ENCODE results near the gene EIF3I. TPM values are rescaled to one million over a fixed set of nuclear protein-coding genes. Genes with fewer than 3 reads are reported as not detected.

Gene EIF3I
- total RNA-seq, 1 donor from 2014 or later, result 69.2 TPM

DNA sequence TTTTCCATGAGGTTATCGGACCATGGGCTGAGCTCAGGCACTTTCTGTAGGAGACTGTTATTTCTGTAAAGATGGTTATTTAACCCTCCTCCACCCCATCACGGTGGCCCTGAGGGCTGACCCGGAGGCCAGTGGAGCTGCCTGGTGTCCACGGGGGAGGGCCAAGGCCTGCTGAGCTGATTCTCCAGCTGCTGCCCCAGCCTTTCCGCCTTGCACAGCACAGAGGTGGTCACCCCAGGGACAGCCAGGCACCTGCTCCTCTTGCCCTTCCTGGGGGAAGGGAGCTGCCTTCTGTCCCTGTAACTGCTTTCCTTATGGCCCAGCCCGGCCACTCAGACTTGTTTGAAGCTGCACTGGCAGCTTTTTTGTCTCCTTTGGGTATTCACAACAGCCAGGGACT, 24.4 kb upstream of the EIF3I start:
- DNase-seq (ENCODE audit: low spot score), result no peak
- no peak for ATAC-seq

GRCh38 chr1:32198237-32199042, 23.8 kb upstream of the EIF3I start:
- ATAC-seq (no peak), DNase-seq (ENCODE audit: low spot score) (no peak)

DNA sequence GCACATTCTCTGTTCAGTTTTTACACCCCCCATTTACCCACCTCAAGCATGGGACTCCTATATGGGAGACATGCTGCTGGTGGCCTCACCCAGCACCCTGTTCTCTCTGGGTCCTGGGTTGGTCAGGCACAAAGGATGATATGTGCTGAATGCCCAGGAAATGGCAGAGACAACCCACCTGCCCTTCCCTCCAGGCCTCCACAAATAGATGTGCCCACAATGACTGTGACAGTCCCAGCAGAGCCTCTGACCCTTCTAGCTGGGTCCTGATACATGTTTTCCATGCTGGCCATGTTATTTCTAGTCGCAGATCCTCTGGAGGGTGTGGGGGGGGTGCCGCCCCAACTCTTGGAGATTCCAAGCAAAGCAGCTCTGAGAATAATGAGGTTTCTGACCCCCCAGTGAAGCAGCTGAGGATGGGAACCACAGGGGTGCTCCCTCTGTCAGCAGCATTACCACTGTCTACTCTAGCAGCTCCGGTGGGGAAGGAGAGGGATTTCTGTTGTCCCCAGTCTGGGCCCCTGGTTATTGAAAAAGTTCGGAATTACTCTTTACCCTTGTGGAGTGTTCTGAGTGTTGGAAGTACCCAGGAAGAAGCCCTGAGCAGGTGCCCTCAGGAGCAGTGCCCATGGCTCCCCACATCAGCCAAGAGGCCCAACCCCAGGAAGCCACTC, 23.0 kb upstream of the EIF3I start:
- DNase-seq (ENCODE audit: low spot score), result no peak
- no peak for ATAC-seq

DNA sequence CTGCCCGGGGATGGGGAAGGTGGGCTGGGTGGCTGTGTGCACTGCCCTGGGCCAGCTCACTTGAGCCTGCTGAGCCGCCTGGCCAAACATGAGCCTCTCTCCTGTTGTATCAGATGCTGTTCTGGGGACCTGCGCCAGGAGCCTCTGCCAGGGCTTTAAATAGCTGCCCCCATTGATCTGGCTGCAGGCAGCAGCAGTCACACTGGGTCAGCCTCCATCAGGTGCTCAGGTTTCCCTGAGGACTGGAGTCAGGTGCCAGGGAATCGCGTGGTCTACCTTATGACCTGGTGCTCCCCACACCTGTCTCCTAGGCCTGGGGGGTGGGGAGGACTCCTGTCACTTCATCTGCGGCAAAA, 22.5 kb upstream of the EIF3I start:
- peak; percentile 80 for DNase-seq (ENCODE audit: low spot score)
- peak; percentile 85 for ATAC-seq

- ATAC-seq (peak; percentile 45), DNase-seq (ENCODE audit: low spot score) (peak; percentile 56)
Observed at GRCh38 chr1:32200226-32201010, 21.8 kb upstream of the EIF3I start, which contains the start of gene CCDC28B. TSS of gene CCDC28B (plus strand) at chr1:32200595. CDS start at chr1:32201936, 1,341 bp downstream.

GRCh38 chr1:32201011-32201855, 21.0 kb upstream of the EIF3I start:
- DNase-seq (ENCODE audit: low spot score) (no peak), ATAC-seq (no peak)

DNA sequence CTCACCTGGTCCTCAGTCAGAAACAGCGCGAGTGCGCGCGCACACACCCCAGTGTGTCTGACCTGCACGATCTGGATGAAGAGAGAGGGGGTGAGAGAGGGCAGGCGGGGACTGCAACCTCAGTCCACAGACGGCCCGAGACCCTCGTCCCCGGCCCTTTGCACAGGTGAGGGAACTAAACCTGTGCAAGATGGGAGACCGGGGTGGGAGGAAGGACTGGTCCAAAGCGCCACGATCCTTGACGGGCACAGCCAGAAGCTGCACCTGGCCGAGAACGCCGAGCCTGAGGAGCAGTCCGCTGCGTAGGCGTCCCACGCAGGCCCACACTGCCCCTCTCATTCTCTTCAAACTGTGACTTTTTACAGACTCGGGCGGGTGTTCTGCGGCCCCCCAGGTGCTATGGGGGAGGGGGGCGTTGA, 17.3 kb upstream of the EIF3I start:
- ATAC-seq, result peak; percentile 26
- DNase-seq (ENCODE audit: low spot score), result no peak

- peak; percentile 91 for ATAC-seq
Observed at GRCh38 chr1:32205401-32206370, 16.5 kb upstream of the EIF3I start, which contains the start of gene IQCC. TSS of gene IQCC (plus strand) at chr1:32205671. CDS start at chr1:32205682, 11 bp downstream.

GRCh38 chr1:32208469-32208868, 13.7 kb upstream of the EIF3I start:
- no peak for ATAC-seq
- no peak for DNase-seq (ENCODE audit: low spot score)

More at GRCh38 chr1:32205401-32206370, 16.5 kb upstream of the EIF3I start, which contains the start of gene IQCC:
- peak; percentile 91 for DNase-seq (ENCODE audit: low spot score)

GRCh38 chr1:32208891-32209328, 13.3 kb upstream of the EIF3I start, which contains the start of gene DCDC2B:
TSS of gene DCDC2B (plus strand) at chr1:32209089. CDS start at chr1:32209094, 5 bp downstream.
- DNase-seq (ENCODE audit: low spot score) (no peak), ATAC-seq (no peak)

DNA sequence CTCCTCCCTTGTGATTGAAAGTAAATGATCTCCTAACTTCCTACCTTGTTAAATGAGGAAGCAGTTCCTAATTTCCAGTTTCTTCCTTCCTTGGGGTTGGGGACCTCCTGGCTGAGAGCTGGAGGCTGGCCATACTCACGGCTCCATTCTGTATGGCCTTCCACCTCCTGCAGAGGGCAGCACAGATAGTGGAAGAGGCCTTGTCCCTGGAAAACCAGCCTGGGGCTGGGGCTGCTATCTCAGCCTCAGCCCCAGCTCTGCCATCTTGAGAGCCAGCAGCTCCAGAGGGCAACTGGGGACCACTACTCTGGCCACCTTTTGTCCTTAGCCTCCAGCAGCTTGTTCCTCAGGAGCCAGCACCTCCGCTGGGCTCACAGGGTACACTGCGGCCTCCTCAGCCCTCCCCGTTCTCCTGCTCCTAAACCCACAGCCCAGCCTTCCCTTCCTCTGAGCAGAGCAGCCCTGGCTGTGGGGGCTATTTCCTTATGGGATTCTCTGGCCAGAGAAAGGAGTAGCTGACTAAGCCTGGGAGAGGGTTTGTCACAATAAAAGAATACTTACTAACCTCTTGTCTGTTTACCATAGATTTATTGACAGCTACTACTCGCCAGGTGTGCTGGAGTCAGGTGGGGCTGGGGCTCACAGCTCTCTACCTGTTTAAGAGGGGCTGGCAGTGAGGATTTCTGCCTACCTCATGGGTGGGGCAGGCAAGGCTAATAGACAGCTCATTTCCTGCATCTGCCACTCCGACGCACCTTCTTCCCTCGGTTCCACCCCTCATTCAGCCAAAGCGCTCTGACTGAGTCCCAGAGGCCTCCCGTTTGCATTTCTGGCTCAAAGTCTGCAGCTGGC, 6.4 kb upstream of the EIF3I start:
- DNase-seq (ENCODE audit: low spot score) (peak; percentile 59), ATAC-seq (peak; percentile 96)

DNA sequence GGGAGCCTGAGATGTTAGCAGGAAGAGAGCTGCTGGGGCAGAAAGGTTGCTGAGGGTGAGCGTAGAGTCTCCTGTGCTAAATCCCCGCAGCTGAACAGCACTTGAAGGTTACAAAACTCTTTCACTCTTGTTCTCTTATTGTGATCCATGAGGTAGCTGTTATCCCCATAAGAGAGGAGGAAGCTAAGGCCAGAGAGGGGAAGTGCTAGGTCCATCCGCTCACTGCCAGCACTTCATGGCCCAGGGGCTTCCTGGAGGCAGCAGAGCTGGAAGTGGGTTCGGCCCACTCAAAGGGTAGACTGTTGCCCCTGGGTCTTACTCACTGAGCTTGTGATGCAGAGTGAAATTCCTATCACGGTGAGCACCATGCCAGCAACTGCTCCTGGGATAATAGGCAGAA, 5.6 kb upstream of the EIF3I start:
- DNase-seq (ENCODE audit: low spot score), result no peak

DNA sequence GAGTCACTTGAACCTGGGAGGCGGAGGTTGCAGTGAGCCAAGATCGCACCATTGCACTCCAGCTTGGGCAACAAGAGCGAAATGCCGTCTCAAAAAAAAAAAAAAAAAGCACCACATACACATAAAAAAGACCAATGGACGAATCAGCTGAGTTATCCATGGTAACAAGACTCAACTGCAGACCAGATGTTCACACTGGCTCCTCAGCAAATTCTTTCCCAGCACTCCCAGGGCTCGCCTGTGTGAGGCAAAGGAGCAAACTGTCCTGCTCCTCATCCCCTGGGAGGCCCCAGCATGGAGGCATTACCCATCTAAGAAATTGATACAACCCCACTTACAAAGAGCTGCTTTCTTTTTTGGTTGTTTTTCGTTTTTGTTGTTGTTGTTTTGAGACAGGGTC, 3.2 kb upstream of the EIF3I start:
- DNase-seq (ENCODE audit: low spot score) (no peak), ATAC-seq (no peak)

More for the DNA sequence above, 5.6 kb upstream of the EIF3I start:
- no peak for ATAC-seq

- no peak for ATAC-seq
- DNase-seq (ENCODE audit: low spot score), result no peak
Observed at GRCh38 chr1:32220746-32221580, 1.2 kb upstream of the EIF3I start.

DNA sequence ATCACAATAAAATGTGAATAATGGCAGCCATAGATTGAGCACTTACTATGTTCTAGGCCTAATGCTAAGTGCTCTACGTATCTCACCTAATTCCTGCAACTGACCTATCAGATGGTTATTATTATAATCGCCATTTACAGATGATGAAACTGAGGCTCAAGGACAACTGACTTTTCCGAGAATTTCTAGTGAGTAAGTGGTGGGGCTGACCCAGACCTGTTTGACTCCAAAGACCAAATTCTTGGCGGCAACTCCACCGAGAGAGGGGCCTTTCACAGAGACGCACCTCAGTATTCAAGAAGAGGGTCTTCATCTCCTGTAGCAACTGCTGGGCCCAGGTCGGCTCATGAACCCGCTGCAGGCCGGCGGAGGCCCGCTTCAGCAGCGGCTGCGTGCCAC, 627 bp upstream of the EIF3I start:
- DNase-seq (ENCODE audit: low spot score), result no peak

DNA sequence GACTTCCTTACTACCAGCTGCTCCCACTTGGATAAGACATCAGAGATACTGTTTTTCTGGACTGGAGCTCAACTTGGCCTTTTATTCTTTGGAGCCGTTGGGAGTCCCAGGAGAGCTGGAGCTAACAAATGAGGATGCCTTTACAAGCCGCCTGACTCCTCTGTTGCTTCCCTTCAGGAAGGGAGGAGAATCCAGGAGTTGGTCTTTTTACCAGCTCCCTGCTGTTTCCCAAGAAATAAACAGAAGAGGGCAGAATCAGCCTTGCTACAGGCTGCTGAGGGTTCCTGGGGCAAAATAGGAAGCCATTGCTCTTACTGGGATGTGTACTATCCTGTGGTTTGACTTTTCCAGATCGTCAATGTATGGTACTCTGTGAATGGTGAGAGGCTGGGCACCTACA, 1.5 kb downstream of the EIF3I start:
- DNase-seq (ENCODE audit: low spot score) (no peak), ATAC-seq (no peak)

More for the DNA sequence above, 627 bp upstream of the EIF3I start:
- no peak for ATAC-seq

DNA sequence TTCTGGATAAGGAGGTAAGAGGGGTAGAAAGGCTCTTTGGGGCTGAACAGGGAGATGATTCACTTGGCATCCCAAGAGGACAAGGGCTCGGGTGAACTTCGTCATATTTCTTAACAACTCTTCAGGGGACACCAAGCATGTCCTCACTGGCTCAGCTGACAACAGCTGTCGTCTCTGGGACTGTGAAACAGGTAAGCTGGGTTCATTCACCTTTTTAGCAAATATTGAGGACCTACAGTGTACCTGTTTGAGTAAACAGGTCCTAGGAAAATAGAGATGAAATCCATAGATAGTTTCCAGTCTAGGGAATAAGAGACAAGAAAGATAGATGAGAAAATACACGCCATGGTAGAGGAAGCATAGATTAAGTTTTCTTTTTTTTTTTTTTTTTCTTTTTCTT, 2.1 kb downstream of the EIF3I start:
- no peak for DNase-seq (ENCODE audit: low spot score)
- ATAC-seq, result peak; percentile 62

Data from left lobe of liver (tissue), 2 donors.